ENCODE results near the gene RPL31.

RPL31 gene

GRCh38 chr2:100992262-100992661 lies 9.8 kb upstream of the RPL31 start:
- DNase-seq (ENCODE audit: extremely low read depth in 1 of 2, low read depth in 1 of 2): no peak

- no peak for DNase-seq (ENCODE audit: extremely low read depth in 1 of 2, low read depth in 1 of 2)
These were observed 8.8 kb upstream of the RPL31 start for GRCh38 chr2:100993294-100993693.

- no peak for DNase-seq (ENCODE audit: extremely low read depth in 1 of 2, low read depth in 1 of 2)
These were observed 6.6 kb upstream of the RPL31 start for GRCh38 chr2:100995309-100996075.

GRCh38 chr2:100997509-100998234 lies 4.4 kb upstream of the RPL31 start:
- no peak for DNase-seq (ENCODE audit: extremely low read depth in 1 of 2, low read depth in 1 of 2)

- no peak for DNase-seq (ENCODE audit: extremely low read depth in 1 of 2, low read depth in 1 of 2)
These were observed 3.9 kb upstream of the RPL31 start for GRCh38 chr2:100998235-100998573.

GRCh38 chr2:100999995-101000394 lies 2.1 kb upstream of the RPL31 start:
- no peak for DNase-seq (ENCODE audit: extremely low read depth in 1 of 2, low read depth in 1 of 2)

- no peak for DNase-seq (ENCODE audit: extremely low read depth in 1 of 2, low read depth in 1 of 2)
These were observed 631 bp downstream of the RPL31 start for GRCh38 chr2:101002562-101003277.

GRCh38 chr2:101003278-101003775 lies 1.2 kb downstream of the RPL31 start:
- DNase-seq (ENCODE audit: extremely low read depth in 1 of 2, low read depth in 1 of 2): no peak

- no peak for DNase-seq (ENCODE audit: extremely low read depth in 1 of 2, low read depth in 1 of 2)
These were observed 2.7 kb downstream of the RPL31 start for GRCh38 chr2:101004620-101005325.

- no peak for DNase-seq (ENCODE audit: extremely low read depth in 1 of 2, low read depth in 1 of 2)
These were observed 4.1 kb downstream of the RPL31 start for GRCh38 chr2:101006065-101006715.

GRCh38 chr2:101007415-101008345 lies 5.6 kb downstream of the RPL31 start:
- DNase-seq (ENCODE audit: extremely low read depth in 1 of 2, low read depth in 1 of 2): no peak

- DNase-seq (ENCODE audit: extremely low read depth in 1 of 2, low read depth in 1 of 2): no peak
These were observed 9.1 kb downstream of the RPL31 start for GRCh38 chr2:101011152-101011551.

- DNase-seq (ENCODE audit: extremely low read depth in 1 of 2, low read depth in 1 of 2): no peak
These were observed 10.1 kb downstream of the RPL31 start for GRCh38 chr2:101012054-101012705.

- no peak for DNase-seq (ENCODE audit: extremely low read depth in 1 of 2, low read depth in 1 of 2)
These were observed 10.7 kb downstream of the RPL31 start for GRCh38 chr2:101012706-101013181.

GRCh38 chr2:101014264-101014857 lies 12.3 kb downstream of the RPL31 start:
- DNase-seq (ENCODE audit: extremely low read depth in 1 of 2, low read depth in 1 of 2): no peak

- no peak for DNase-seq (ENCODE audit: extremely low read depth in 1 of 2, low read depth in 1 of 2)
These were observed 15.3 kb downstream of the RPL31 start for GRCh38 chr2:101017371-101017770.

GRCh38 chr2:101018934-101019333 lies 16.8 kb downstream of the RPL31 start:
- no peak for DNase-seq (ENCODE audit: extremely low read depth in 1 of 2, low read depth in 1 of 2)

GRCh38 chr2:101022221-101022620 lies 20.1 kb downstream of the RPL31 start:
- no peak for DNase-seq (ENCODE audit: extremely low read depth in 1 of 2, low read depth in 1 of 2)

All from stimulated activated CD8-positive, alpha-beta memory T cell treated with anti-CD3 and anti-CD28 coated beads, Interleukin-7, amount 100 ng/mL, for 48 hours (primary cell).